Limb (tissue), 2 donors: ENCODE results near the gene PLSCR3.

Experiments
- DNase-seq, 2 donors: peaks; one replicate each; pipeline ENCODE4 v3.0.0-alpha.2; 2016; ENCODE audit errors: extremely low spot score in 2 of 2

Gene PLSCR3

DNA sequence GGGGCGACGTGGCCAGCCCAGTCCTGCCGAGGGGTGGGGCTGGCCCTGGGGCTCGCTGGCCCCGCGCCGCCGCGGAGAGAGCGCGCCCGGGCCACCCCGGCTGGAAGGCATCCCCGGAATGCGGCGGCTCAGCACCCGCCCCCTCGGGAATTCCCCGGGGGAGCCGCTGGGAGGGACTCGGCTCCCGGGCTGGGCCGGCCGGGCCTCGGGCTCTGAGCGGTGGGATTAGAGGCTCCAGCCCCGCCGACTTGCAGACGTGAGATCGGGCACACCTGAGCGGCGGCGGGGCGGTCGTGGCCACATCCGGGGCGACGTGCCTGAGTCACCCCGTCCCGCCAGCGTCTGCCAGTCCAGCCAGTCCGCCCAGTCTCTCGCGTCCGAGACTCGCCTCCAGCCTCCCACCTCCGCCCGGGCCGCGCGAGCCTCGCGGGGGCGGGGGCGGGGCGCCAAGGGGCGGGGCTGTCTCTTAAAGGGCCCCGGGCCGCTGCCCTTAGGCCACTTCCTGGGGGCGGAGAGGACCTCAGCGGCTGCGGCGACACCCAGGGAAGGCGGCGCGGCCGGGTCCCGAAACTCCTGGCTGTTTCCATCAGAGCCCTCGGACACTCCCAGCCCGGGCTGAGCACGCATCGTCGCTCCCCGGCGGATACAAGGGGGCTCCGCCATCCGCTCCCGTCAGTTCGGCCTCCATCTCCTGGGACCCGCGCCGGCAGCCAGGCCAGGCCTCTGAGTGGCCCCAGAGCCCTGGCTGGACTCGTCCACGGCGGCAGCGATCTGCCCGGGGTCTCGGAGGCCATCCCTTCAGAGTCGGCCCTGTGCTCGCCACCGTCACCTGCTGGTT is 42.4 kb downstream of the PLSCR3 start, which contains the start of gene KCTD11:
TSS of gene KCTD11 (plus strand) at position 498 of the 838 bp plus-strand sequence.
- DNase-seq = peak; percentile 60 to 91

DNA sequence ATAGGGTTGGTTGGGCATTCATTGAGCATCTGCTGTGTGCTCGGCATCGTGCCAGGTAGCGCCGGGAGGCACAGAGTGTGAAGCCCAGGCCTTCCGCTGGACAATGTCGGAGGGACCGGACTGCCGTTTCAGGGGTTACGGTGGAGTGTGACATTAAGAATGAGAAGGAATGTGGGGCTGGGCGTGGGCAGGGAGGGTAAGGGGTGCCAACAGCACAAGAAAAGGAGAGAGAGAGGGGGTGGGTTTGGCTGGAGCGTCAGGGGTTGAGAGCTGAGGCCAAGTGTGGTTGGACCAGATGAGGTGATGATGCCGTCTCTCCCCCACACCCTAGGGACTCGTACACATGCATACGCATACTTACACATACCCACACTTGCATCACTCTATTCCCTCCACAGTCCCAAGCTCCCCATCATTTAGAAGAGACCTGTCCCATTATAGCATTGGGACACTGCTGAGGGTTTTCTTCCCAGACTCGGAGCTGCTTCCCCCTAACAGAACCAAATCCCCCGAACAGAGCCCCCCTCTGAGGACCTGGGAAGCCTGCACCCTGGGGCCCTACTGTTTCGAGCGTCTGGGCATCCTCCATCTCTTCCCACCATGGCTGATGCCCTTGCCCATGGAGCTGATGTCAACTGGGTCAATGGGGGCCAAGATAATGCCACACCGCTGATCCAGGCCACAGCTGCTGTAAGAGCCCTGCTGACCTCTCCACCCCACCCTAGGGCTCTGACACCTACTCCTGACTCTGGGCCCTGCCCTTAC is 45.7 kb downstream of the PLSCR3 start:
- DNase-seq = no peak

DNA sequence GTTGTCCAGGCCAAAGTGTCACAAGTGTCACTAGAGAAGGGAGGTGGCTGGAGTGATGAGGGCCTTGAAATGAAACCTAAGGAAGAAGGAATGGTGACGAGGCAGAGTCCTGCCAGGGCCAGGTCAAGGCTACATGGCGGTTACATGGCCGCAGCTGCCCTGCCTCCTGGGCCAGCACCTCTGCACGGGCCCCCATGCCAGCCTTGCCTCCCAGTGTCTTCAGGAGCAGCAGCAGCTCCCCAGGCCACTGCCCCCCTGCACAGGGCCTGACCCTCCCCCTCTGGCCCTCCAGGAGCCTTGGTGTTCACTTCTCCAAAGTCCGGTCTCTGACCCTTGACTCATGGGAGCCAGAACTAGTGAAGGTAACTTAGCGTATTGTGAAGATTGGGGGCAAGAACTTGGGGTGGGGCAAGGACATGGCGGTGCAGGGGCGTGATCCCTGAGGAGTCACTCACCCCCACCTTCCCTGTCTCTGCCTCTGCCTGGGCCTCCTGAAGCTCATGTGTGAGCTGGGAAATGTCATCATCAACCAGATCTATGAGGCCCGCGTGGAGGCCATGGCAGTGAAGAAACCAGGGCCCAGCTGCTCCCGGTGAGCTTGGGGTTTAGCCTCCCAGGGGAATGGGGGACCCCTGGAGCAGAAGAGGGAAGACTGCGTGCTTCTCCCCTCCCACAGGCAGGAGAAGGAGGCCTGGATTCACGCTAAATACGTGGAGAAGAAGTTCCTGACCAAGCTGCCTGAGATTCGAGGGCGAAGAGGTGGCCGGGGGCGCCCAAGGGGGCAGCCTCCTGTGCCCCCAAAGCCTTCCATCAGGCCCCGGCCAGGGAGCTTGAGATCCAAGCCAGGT is 46.5 kb downstream of the PLSCR3 start:
- DNase-seq = no peak

- no peak for DNase-seq
Measured at GRCh38 chr17:7346761-7347614, 47.3 kb downstream of the PLSCR3 start.

DNA sequence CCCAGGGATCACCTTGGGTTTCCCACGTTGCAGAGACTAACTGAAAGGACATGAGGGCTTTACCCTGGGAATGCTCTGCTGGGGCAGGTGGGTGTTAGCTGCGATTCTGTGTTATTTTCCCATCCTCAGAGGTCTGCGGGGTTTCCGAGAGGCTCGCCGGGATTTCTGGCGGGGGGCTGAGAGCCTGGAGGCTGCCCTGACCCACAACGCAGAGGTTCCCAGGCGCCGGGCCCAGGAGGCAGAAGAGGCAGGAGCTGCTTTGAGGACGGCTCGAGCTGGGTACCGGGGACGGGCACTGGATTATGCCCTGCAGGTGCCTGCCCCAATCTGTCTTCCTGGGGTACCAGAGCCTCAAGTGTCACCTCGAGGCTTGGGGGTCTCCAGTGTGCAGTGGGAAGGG is 51.1 kb downstream of the PLSCR3 start:
- DNase-seq = no peak

DNA sequence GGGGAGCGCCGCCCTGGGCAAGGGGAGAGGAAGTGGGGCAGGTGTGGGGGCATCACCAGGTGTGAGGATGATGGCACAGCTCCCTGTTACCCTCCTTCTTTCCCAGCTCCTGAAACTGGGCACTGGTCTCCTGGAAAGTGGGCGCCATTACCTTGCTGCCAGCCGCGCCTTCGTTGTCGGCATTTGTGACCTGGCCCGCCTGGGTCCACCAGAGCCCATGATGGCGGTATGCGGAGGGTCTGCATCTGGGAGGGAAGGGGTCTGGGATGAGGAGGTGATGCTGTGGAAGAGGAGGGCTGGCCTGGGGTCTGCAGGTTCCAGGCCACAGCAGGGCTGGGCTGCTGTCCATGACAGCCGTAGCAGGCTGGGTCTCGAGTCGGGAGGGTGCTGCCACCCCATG is 52.5 kb downstream of the PLSCR3 start:
- no peak for DNase-seq

- DNase-seq = no peak
Measured at GRCh38 chr17:7340179-7340578, 54.1 kb downstream of the PLSCR3 start.
